NCI-H226 (cell line): ENCODE results near the gene NUDT17.

Source experiments
- DNase-seq: peaks from one replicate; pipeline ENCODE4 v3.0.0-alpha.2; 2015

The NUDT17 gene

DNA sequence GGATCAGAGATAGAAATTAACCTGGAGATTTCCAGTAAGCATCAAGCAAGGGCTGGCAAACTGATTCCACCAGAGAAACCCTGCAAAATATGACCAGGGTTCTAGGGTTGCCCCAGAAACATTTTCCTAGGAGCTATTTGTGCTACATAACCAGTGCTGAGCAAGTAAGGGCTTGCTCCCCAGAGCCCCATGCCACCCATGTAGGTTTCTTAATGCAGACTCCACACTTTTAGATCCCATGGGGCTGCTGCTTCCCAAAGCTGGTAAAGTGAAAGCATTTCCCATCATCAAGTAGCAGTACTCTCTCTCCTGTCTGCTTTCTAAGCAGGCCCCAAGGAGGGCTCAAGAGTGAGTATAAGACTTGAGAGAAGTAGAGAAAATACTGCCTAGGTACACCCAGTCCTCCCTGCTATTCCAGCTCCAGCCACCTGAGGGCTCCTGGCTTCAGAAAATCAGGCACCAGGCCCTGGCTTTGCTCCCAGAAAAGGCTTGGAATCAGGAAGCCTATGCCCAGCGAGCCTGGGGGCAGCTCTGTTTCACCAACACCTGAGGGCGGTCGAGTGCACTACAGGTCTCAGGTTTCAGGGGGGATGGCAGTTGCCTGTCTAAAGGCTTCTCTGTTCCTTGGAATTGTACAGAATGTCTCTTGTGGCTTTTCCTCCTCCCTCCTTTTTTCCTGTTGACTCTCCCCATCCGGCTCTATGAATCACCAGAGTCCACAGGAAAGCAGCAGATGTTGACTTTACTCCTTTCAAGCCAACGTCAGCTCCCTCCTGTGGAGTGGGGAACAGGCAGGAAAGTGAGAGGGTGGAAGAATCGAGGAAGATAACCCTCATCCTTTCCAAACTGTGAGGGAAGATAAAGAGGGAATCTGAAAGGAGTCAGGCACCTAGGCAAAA is 46.4 kb downstream of the NUDT17 start:
- DNase-seq, result peak; percentile 99

DNA sequence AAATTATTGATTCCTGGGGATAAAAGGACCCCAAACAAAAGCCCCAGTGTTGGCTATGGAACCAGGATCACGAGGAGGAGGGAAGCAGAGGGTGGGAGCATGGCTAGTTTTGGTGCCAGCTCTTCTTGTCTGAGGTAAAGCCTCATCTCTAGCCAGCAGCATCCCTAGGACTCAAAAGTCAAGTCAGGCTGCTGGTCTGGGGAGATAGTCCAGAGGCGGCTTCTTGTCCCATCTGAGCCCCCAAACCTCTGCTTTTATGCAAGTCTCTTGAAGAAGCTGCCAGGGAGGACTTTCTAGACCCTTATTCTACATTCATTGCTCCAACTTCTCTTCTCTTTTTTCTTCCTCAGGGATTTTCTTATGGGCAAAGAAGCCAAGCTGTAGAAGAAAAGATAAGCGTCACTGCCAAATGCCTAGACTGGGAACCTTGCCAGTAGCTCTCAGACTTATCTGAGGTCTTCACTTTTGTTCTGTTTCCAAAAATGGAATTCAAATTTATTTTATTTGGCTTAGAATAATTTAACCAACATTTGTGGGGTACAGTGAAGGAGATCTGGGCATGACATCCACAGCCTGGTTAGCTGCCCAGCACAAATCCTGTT is 47.2 kb downstream of the NUDT17 start:
- DNase-seq, result peak; percentile 72

- DNase-seq, result no peak
These were observed 48.1 kb downstream of the NUDT17 start for GRCh38 chr1:145893306-145894055.

DNA sequence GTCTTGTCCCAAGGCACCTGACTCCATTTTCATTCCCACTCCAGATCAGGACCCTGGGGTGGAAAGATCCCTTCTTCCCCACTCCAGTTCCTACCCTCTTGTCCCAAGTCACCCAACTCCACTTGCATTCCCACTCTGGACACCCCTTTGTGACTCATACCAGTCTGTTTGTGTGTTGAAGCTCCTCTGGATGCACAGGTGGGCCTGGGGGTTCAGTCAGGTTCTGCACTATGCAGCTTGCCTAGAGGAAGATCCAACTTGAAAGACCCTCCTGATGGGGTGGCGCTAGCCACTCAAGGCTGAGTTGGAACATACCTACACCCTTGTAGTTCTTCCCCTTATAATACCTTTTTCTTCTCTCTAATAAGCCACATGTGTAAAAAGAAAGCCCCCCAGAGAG is 50.0 kb downstream of the NUDT17 start:
- DNase-seq, result no peak

DNA sequence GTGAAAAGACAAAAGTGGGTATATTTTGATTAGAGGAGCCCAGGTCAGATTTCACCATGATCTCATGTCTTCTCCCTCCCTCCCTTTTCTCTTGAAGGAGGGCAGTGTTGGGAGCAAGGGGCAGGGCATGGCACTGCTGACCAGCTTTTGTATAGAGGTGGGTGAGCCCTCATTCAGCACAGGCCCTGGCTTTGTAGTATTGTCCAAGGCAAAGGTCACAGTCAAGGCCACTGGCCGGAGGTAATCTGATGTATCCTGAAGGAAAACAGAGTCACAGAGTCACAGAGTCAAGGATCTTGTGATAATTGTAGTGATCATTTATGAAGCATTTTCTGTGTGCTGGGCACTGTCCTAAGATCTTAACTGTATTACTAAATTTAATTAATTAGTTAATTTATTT is 52.5 kb downstream of the NUDT17 start:
- DNase-seq, result no peak
